Gastroesophageal sphincter (tissue), 4 donors: ENCODE data around the gene GNAI3. TPM values are rescaled to one million over a fixed set of nuclear protein-coding genes. Genes with fewer than 3 reads are reported as not detected.

Source experiments
- ATAC-seq: fragments of 150-250 bp; one replicate; pipeline ENCODE4 v1.9.1; 2016; ENCODE audit warnings: mild to moderate bottlenecking, moderate library complexity
- H3K27ac ChIP-seq, 4 donors: fragments of 200-600 bp; sonication (generic) in 3 of 4; 1 replicate in 3 of 4; 2 replicates in 1 of 4; pipeline ENCODE4 v1.5.1; 2016 to 2019
- H3K27me3 ChIP-seq: fragments of 200-600 bp; sonication (generic); one replicate; pipeline ENCODE4 v1.5.1; 2019
- H3K36me3 ChIP-seq, 2 donors: fragments of 200-600 bp; sonication (generic); one replicate each; pipeline ENCODE4 v1.5.1; 2019; ENCODE audit warnings: control low read depth in 1 of 2
- H3K4me1 ChIP-seq, 3 donors: fragments of 200-600 bp; sonication (generic); 1 replicate in 2 of 3; 2 replicates in 1 of 3; pipeline ENCODE4 v1.5.1; 2016 to 2019; ENCODE audit warnings: control low read depth in 2 of 3
- H3K4me3 ChIP-seq, 2 donors: fragments of 200-600 bp; sonication (generic); one replicate each; pipeline ENCODE4 v1.5.1; 2019; ENCODE audit warnings: mild to moderate bottlenecking in 1 of 2, moderate library complexity in 1 of 2
- H3K9me3 ChIP-seq, 3 donors: fragments of 200-600 bp; sonication (generic); one replicate each; pipeline ENCODE4 v1.5.1; 2017 to 2019; ENCODE audit warnings: control low read depth in 2 of 3
- CTCF ChIP-seq, 4 experiments: fragments of 200-600 bp in 2 of 4; fragments of 450-650 bp in 2 of 4; sonication (generic) in 1 of 4; IDR thresholded peaks; one replicate each; pipeline ENCODE4 v1.5.1; 2017 to 2019; ENCODE audit warnings: antibody characterized with exemption in 4 of 4, mild to moderate bottlenecking in 2 of 4, moderate library complexity in 2 of 4
- EP300 ChIP-seq: sonication (generic); formaldehyde crosslinking; IDR thresholded peaks from one replicate; pipeline ENCODE4 v1.6.1; 2017; ENCODE audit warnings: antibody characterized with exemption, mild to moderate bottlenecking
- POLR2A ChIP-seq, 2 donors: fragments of 450-650 bp; IDR thresholded peaks; one replicate each; pipeline ENCODE4 v1.6.1; 2017; ENCODE audit warnings: antibody characterized with exemption in 2 of 2, mild to moderate bottlenecking in 2 of 2, moderate library complexity in 1 of 2
- POLR2AphosphoS5 ChIP-seq: sonication (generic); formaldehyde crosslinking; IDR thresholded peaks from one replicate; pipeline ENCODE4 v1.6.1; 2017; ENCODE audit warnings: antibody characterized with exemption
- WGBS, 2 donors: methylation state at CpG; one replicate each; pipeline ENCODE4 v1.1.5; 2018; ENCODE audit warnings: low coverage in 1 of 2; 5-methylcytosine and 5-hydroxymethylcytosine counted together
- total RNA-seq, 4 donors: library from RNA; depleted of rRNA; stranded (reverse); fragments of >200 nt; gene quantifications; one replicate each; pipeline ENCODE4 v1.1.0, GENCODE V29; 2016

Gene GNAI3
- 1 to 10 TPM; 6.6 to 9.4 (median 8.0) TPM for total RNA-seq

- peak; percentile 96 for TF ChIP-seq POLR2A (IDR thresholded peaks at IDR 0.05)
- TF ChIP-seq POLR2AphosphoS5 = peak; percentile 99
- TF ChIP-seq CTCF (IDR thresholded peaks at IDR 0.05) = peak in 2 of 4 experiments; percentile 4 to 6
- no peak for TF ChIP-seq EP300
- ATAC-seq = peak; percentile 98
- Histone ChIP-seq H3K27ac (peak within 1 kb of the TSS; percentile 94 to 97 (median 96)), H3K36me3 (no peaks in the 10 kb centered on the region), H3K4me1 (peaks cover 5 to 64% (median 12%) of the 10 kb centered on the region in 3 donors), H3K9me3 (no peaks in the 10 kb centered on the region), H3K27me3 (no peaks in the 10 kb centered on the region), H3K4me3 (peak within 1 kb of the TSS; percentile 87 to 92)
- WGBS, 2 donors = 0% methylated on average over 16 to 17 of the region's 68 CpGs
Measured at GRCh38 chr1:109548321-109549267, at the start of gene GNAI3. TSS of gene GNAI3 (plus strand) at chr1:109548615. CDS start at chr1:109548721, 106 bp downstream.

GRCh38 chr1:109499081-109499480 is 49.3 kb upstream of the GNAI3 start:
- Histone ChIP-seq H3K27me3 (no peaks in the 10 kb centered on the region), H3K36me3 (peaks cover 0 to 29% of the 10 kb centered on the region in 2 donors), H3K4me3 (no peak overlapping the region), H3K9me3 (no peaks in the 10 kb centered on the region), H3K4me1 (peaks cover 0 to 80% (median 34%) of the 10 kb centered on the region in 3 donors), H3K27ac (peak overlapping the region in 3 of 4 donors; percentile 59 to 73 (median 71))
- no peak for ATAC-seq
- WGBS, 2 donors = 55 to 78% methylated on average over 1 to 3 of the region's 7 CpGs
- TF ChIP-seq CTCF (IDR thresholded peaks at IDR 0.05) (no peak), POLR2A (IDR thresholded peaks at IDR 0.05) (no peak), POLR2AphosphoS5 (no peak), EP300 (no peak)

- peaks cover 0 to 73% (median 30%) of the 10 kb centered on the region in 3 donors for H3K4me1 ChIP-seq
- H3K27me3 ChIP-seq = no peaks in the 10 kb centered on the region
- TF ChIP-seq EP300 (no peak), CTCF (IDR thresholded peaks at IDR 0.05) (peak in 3 of 4 experiments; percentile 26 to 48 (median 35))
- WGBS, 2 donors = 52 to 56% methylated on average over 2 to 3 of the region's 4 CpGs
- no peaks in the 10 kb centered on the region for H3K9me3 ChIP-seq
- ATAC-seq = peak; percentile 22
- H3K27ac ChIP-seq = peak overlapping the region in 3 of 4 donors; percentile 59 to 73 (median 71)
- H3K36me3 ChIP-seq = peaks cover 0 to 29% of the 10 kb centered on the region in 2 donors
- no peak overlapping the region for H3K4me3 ChIP-seq
Measured at GRCh38 chr1:109499661-109500536, 48.5 kb upstream of the GNAI3 start.

- H3K27me3 ChIP-seq = no peaks in the 10 kb centered on the region
- ATAC-seq = peak; percentile 64
- H3K4me3 ChIP-seq = no peak overlapping the region
- H3K36me3 ChIP-seq = peaks cover 0 to 24% of the 10 kb centered on the region in 2 donors
- H3K27ac ChIP-seq = peak overlapping the region; percentile 37 to 73 (median 65)
- peaks cover 0 to 63% (median 24%) of the 10 kb centered on the region in 3 donors for H3K4me1 ChIP-seq
- no peaks in the 10 kb centered on the region for H3K9me3 ChIP-seq
- no peak for TF ChIP-seq CTCF (IDR thresholded peaks at IDR 0.05)
- TF ChIP-seq EP300 = no peak
- TF ChIP-seq POLR2AphosphoS5 = peak; percentile 52
- no peak for TF ChIP-seq POLR2A (IDR thresholded peaks at IDR 0.05)
- WGBS, 2 donors = 0 to 20% methylated on average over 2 to 5 of the region's 5 CpGs
Measured at GRCh38 chr1:109500941-109501381, 47.5 kb upstream of the GNAI3 start.
